OCI-LY7 (cell line): ENCODE results near the gene SLX4.

Experiments
- CTCF ChIP-seq: fragments of 200-600 bp; sonication (generic); conservative IDR thresholded peaks from 2 replicates; pipeline ENCODE4 v1.5.1; 2014; ENCODE audit warnings: mild to moderate bottlenecking, antibody characterized with exemption, low read length, moderate library complexity, mixed read lengths
- EZH2phosphoT487 ChIP-seq: fragments of 200-600 bp; sonication (generic); IDR thresholded peaks from 2 replicates; pipeline ENCODE4 v1.6.1; 2018; ENCODE audit warnings: low read depth, borderline replicate concordance, mild to moderate bottlenecking, mixed run types, antibody characterized with exemption, low read length, moderate library complexity, mixed read lengths

- no peak for TF ChIP-seq CTCF
- no peak for TF ChIP-seq EZH2phosphoT487
Observed at GRCh38 chr16:3573146-3573815, 38.1 kb downstream of the SLX4 start.
